NCI-H187 (cell line): ENCODE measurements around the gene GZMB.
"Not testable (repeated sequence)": the region's sequence is repeated elsewhere in the genome, so short reads cannot be mapped to it uniquely, and the experiment has no call there.

Source experiments
- DNase-seq, 2 experiments: peaks; one replicate each; lab custom pipeline; 2025; lab: John Stamatoyannopoulos, UW

The GZMB gene

DNA sequence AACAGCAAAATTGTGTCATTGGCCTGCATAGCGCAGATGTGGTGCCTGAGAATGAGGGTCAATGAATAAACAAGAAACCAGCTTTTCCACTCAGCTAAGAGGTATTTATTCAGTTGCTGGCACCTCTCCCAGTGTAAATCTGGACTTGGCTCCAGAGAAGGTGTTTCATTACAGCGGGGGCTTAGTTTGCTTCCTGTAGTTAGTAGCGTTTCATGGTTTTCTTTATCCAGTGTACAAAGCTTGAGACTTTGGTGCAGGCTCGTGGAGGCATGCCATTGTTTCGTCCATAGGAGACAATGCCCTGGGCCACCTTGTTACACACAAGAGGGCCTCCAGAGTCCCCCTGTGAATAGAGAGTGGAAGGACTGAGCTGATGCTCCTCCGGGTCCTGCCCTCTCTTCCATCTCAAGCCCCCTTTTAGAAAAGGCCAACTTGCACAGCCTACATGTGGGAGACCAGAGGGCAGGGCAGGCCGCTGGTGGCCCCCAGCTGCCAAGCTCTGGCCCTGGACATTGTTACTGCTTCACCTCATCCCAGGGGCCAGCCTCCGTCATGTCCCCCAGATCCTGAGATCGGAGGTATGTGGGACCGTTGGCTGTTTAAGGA, 3.0 kb downstream of the GZMB start:
- DNase-seq: no peak

DNA sequence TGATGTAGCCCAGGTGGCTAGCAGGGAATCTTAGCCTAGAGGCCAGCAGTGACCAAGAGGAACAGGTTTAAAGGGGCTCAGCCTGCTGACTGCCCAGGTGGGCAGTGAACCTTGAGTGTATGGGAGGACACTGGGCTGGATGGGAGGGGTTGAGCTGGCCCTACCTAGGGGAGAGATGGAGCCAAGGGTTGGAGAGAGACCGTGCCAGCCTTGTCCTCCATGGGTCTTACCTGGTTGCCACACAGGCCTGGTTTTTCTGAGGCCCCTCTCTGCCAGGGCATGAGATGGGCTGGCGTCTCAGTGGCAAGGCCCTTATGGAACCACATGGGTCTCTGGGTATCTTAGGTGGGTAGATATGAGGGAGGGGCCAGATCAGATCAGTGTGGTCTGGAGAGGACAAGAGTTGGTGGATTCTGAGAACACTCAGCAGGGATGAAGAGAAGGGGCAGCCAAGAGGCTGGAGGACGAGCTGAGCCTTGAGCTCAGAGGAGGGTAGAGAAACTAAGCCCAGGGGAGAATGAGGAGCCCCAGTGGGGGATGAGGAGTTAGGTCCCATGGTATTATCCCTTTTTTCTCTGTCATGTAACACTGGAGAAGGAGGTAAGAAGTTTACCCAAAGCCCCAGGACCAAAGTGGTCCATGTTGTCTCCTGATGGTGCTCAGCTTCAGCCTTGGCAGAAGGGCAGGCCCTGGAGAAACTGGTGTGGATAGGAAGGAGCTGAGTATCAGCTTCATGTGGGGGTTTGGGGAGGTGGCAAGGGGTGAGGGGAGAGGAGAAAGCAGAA, 3.7 kb downstream of the GZMB start:
- no peak for DNase-seq

DNA sequence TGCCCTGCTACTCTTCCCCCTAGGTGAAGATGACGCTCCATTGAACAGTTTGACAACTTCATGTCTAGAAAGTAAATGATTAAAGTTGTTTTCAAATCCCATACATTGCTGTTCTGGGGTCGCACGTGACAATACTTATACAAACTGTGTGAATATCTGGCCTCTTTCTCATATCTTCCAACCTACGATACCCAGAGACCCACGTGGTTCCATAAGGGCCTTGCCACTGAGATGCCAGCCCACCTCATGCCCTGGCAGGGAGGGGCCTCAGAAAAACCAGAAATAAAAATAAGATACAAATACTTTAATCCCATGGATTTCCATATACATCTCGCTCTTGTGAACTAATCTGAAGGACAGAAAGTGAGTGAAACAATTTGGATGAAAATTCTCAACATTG, 4.5 kb downstream of the GZMB start:
- DNase-seq: no peak

DNA sequence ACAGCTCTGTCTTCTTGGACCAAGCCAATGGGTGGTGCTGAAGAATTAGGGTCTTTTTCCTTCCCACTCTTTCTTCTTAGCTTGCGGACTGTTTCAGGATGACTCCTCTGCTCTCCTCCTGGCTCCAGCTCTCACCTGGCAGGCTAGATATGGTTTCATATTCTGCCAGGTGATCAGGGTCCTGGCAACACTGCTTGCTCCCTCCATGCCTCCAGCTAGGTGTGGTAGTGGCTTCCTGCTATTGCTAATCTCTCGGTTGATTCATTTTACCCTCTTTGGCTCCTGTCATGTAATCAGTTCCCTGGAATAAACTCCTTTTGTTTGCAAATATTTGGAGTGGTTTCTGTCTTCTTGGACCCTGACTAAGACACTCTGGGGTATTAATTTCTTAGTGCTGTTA, 20.2 kb downstream of the GZMB start:
- DNase-seq: no peak

DNA sequence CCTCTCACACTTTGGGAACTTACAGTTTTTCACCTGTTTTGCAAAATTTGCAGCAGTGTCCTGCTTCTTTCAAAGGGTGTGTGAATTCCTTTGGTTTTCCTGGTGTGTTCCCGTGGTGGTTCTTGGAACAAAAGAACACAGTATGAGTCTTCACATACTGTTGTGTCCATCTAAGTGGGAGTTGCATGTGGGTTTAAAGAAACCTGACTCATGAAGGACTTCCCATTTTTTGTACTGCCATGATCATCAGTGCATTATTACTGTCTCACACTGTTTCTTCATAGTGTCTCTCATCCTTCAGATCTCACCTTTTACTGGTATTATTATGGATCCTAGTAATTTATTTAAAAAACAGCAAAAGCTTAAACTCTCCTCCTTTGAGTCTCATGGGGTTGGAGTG, 20.7 kb downstream of the GZMB start:
- no peak for DNase-seq

DNA sequence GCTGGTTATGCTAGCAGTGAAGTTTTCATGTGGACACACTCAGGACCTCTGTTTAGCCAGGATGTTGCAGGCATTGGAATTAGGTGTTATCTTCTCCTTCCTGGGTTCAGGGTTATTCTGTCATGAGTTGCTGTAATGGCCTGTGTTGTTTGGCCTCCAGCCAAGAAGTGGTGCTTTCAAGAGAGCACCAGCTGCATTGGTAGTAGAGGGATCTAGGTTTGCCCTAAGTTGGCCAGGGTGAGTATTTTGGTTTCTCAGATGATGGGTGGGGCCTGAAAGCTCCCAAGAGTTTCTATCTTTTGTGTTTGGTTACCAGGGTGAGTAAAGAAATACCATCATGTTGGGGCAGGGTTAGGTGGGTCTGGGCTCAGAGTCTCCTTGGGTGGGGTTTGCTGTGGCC, 21.8 kb downstream of the GZMB start:
- no peak for DNase-seq

DNA sequence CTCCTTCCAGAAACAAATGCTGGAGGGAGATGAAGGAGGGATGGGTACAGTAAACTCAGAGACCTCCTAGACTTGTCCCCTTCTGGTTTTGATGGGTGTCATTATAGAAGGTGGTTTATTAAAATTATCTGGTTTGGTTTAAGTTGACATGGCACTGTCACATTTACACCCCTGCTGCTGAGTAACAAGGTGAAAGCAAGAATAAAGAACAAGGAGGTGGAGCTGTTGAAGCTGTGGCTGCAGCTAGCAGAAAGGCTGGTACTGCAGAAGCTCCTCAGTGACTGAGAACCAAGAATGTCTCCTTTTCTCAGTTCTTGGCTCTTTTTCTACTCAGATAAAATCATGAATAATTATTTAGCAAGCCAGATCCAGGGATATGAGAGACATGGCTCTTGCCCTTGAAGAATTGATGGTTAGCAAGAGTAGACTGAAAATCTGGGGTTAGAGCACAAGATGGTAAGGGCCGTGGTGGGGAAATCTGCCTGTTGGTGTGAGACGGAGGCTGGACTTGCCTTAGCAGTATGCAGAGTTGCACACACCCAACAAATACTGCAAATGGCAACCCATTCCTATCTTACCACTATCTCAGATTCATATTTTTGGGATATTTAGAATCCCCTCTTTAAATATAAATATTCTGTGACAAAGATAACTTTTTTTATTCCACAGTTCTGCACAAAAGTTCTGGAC, 24.2 kb downstream of the GZMB start, which contains the start of gene GZMH:
Gene GZMH (minus strand): TSS at position 31 of the 690 bp plus-strand sequence. CDS start 72 bp downstream, outside the sequence.
- no peak for DNase-seq

DNA sequence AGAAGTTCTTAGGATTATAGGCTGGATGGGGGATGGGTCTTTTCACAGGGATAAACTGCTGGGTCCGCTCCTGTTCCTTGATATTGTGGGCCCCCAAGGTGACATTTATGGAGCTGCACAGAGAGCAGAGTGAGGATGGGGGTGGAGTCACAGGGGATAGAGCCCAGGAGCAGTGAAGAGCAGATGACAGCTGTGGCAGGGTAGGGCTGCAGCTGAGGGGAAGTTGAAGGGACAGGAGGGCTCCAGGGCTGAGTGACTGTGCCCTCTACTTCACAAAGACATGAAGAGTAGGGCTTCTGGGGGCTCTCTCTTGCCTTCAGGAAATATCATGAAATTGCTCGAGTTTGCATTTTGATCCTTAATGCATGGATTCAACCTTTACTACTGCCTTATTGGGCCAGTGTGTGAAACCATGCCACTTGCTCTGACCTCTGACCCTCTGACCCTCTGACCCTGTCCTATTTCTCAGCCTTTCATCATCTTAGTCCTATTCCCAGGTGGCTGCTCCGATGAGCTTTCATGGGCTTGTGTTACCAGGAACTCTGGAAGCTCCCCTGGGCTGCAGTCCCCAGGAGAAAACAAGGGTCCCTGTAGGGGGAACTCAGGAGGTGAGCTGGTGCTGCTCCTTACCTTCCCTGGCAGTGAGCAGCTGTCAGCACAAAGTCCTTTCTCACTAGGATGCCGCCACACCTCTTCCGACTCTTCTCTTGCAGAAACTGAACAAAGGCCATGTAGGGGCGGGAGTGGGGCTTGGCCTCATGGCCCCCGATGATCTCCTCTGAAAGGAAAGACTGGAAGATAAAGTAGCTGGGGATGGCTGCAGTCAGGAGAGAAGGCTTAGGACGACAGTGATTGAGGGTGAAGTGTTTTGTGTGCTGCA, 26.1 kb downstream of the GZMB start:
- DNase-seq: no peak

DNA sequence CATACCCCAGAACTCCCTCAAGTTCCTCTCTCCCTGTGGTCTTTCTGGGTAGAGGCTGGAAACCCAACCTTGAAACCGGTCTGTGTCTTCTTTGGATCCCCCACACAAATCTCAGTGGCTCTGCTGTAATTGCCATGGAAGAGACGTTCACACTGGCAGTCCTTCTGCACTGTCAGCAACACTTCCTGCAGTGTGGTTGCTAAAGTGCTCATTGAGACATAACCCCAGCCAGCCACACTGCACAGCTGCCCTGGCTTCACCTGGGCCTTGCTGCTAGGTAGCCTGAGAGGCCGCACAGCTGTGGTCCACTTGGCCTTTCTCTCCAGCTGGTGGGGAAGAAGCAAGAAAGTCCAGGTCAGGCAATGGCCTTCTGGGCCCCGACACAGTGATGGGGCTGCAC, 26.9 kb downstream of the GZMB start:
- DNase-seq: no peak

DNA sequence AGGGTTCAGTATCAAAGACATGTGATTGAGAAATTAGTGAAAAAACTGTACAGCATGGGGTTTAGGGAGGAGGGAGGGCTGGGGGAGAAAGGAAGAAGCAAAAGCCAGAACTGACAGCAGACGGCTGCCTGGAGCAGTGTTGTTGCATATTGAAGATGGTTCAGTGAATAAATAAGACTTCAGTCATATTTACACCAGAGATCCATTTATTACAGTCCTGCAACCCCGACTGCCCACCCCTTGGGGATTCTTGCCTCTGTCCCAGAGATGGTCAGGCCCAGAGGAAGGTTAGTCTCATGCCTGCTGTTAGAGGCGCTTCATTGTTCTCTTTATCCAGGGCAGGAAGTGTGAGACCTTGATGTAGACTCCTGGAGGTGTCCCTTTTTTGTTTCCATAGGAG, 27.7 kb downstream of the GZMB start:
- DNase-seq: no peak

DNA sequence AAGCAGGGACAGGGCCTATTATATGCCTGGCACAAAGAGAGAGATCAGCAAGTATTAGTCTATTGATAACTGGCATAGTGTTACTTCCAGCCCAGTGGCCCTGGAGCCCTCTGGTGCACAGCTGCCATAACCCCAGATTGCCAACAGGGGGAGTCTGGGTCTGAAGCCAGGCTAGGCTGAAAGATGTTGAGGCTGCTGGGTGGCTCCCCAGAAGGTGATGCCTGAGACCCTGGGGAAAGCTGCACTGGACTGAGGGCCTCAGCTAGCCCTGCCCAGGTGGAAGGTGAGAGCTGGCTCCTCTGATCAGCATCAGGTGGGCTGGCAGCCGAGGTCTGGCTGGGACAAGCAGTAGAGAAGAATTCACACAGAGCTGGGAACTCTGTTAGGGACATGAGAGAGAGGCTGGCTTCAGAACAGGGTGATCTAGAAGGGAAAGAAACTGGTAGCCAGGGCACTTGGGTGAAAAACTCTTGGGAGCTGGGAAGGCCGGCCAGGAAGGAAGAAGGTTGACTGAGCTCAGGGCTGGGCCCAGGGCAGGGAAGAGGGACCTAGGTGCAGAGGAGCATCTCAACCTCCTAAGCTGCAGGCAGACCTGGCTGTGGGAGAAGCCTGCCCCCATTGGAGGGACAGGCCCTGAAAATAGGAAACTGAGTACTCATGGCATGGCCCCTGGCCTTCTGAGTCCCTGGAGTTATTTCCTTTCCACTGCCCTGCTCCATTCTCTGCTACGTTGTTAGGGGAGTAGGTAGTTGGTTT, 28.4 kb downstream of the GZMB start:
- DNase-seq: no peak

DNA sequence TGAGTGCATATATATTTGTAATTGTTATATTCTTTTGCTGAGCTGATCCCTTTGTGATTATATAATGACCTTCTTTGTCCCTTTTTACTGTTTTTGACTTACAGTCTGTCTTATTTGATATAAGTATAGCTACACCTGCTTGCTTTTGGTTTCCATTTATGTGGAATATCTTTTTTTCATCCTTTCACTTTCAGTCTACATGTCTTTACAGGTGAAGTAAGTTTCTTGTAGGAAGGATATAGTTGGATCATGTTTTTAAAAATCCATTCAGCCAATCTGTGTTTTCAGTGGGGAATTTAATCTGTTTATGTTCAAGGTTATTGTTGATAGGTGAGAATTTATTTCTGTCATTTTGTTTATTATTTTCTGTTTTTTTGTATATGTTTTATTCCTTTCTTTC, 36.6 kb downstream of the GZMB start:
- DNase-seq: no peak

DNA sequence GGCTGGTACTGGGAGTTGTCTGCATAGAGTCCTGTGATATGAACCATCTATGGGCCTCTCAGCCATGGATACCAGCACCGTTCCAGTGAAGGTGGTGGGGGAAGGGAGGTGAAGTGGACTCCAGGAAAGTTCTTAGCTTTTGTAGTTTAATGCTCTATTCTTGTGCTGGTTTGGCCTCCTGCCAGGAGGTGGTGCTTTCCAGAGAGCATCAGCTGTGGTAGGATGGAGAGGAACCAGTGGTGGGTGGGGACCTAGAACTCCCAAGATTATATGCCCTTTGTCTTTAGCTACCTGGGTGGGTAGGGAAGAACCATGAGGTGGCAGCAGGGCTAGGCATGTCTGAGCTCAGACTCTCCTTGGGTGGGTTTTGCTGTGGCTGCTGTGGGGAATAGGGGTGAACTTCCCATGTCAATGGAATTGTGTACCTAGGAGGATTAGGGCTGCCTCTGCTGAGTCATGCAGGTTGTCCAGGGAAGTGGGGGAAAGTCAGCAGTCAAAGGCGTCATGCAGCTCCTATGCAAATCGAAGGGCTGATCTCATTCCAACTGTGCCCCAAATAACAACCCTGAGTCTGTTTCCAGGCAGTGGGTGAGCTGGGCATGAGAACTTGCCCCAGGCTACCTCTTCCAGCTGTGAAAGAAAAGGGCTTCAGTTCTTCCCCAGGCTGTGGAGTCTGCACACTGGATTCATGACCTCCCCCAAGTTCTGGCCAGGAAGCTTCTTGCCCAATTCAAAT, 38.7 kb downstream of the GZMB start:
- no peak for DNase-seq

DNA sequence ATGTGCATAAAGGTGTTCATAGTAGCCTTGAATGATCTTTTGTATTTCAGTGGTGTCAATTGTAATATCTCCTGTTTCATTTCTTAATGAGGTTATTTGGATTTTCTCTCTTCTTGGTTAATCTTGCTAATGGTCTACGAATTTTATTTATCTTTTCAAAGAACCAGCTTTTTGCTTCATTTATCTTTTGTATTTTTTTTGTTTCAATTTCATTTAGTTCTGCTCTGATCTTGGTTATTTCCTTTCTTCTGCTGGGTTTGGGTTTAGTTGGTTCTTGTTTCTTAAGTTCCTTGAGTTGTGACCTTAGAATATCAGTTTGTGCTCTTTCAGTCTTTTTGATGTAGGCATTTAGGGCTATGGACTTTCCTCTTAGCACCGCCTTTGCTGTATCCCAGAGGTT, 43.0 kb downstream of the GZMB start:
- DNase-seq: not testable (repeated sequence)

DNA sequence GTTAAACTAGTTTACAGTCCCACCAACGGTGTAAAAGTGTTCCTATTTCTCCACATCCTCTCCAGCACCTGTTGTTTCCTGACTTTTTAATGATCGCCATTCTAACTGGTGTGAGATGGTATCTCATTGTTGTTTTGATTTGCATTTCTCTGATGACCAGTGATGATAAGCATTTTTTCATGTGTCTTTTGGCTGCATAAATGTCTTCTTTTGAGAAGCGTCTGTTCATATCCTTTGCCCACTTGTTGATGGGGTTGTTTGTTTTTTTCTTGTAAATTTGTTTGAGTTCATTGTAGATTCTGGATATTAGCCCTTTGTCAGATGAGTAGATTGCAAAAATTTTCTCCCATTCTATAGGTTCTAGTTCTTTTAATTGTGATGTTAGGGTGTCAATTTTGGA, 49.6 kb downstream of the GZMB start:
- DNase-seq: not testable (repeated sequence)
